GM18526 (cell line): ENCODE measurements around the gene FTSJ1.

Source experiments
- POLR2A ChIP-seq: IDR thresholded peaks from 3 replicates; pipeline ENCODE4 v1.6.1; 2011; ENCODE audit not compliant: insufficient read length; ENCODE audit errors: extremely low read depth

Gene FTSJ1

GRCh38 chrX:48475774-48476577 lies at the start of gene FTSJ1:
TSS of gene FTSJ1 (plus strand) at chrX:48476199. CDS start at chrX:48478048, 1,849 bp downstream.
- peak; percentile 40 for TF ChIP-seq POLR2A

- TF ChIP-seq POLR2A, result no peak
Measured at GRCh38 chrX:48450076-48450475, 25.9 kb upstream of the FTSJ1 start.

GRCh38 chrX:48451708-48452107 lies 24.3 kb upstream of the FTSJ1 start:
- TF ChIP-seq POLR2A, result no peak

GRCh38 chrX:48456628-48457331 lies 19.2 kb upstream of the FTSJ1 start:
- TF ChIP-seq POLR2A, result no peak

GRCh38 chrX:48458711-48459110 lies 17.3 kb upstream of the FTSJ1 start:
- TF ChIP-seq POLR2A, result no peak

- no peak for TF ChIP-seq POLR2A
Measured at GRCh38 chrX:48459483-48459882, 16.5 kb upstream of the FTSJ1 start.

- no peak for TF ChIP-seq POLR2A
Measured at GRCh38 chrX:48460031-48460430, 16.0 kb upstream of the FTSJ1 start.

- TF ChIP-seq POLR2A, result no peak
Measured at GRCh38 chrX:48460606-48461005, 15.4 kb upstream of the FTSJ1 start.

GRCh38 chrX:48461830-48462229 lies 14.2 kb upstream of the FTSJ1 start:
- TF ChIP-seq POLR2A, result no peak

GRCh38 chrX:48465336-48465933 lies 10.6 kb upstream of the FTSJ1 start:
- TF ChIP-seq POLR2A, result no peak

- TF ChIP-seq POLR2A, result no peak
Measured at GRCh38 chrX:48466696-48467095, 9.3 kb upstream of the FTSJ1 start.

GRCh38 chrX:48467281-48467761 lies 8.7 kb upstream of the FTSJ1 start:
- no peak for TF ChIP-seq POLR2A

GRCh38 chrX:48468247-48468671 lies 7.7 kb upstream of the FTSJ1 start:
- no peak for TF ChIP-seq POLR2A

- no peak for TF ChIP-seq POLR2A
Measured at GRCh38 chrX:48468693-48469691, 7.0 kb upstream of the FTSJ1 start.
